Glomerular visceral epithelial cell (primary cell): ENCODE measurements around the gene COX20.
A peak's percentile ranks its signal among the peaks of the same experiment; 100 is the strongest.
"Not testable (repeated sequence)": the region's sequence is repeated elsewhere in the genome, so short reads cannot be mapped to it uniquely, and the experiment has no call there.

ENCODE experiments used
- DNase-seq: peaks from one replicate; pipeline ENCODE4 v3.0.0-alpha.2; 2016; ENCODE audit errors: extremely low spot score

The COX20 gene, protein sequence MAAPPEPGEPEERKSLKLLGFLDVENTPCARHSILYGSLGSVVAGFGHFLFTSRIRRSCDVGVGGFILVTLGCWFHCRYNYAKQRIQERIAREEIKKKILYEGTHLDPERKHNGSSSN

DNA sequence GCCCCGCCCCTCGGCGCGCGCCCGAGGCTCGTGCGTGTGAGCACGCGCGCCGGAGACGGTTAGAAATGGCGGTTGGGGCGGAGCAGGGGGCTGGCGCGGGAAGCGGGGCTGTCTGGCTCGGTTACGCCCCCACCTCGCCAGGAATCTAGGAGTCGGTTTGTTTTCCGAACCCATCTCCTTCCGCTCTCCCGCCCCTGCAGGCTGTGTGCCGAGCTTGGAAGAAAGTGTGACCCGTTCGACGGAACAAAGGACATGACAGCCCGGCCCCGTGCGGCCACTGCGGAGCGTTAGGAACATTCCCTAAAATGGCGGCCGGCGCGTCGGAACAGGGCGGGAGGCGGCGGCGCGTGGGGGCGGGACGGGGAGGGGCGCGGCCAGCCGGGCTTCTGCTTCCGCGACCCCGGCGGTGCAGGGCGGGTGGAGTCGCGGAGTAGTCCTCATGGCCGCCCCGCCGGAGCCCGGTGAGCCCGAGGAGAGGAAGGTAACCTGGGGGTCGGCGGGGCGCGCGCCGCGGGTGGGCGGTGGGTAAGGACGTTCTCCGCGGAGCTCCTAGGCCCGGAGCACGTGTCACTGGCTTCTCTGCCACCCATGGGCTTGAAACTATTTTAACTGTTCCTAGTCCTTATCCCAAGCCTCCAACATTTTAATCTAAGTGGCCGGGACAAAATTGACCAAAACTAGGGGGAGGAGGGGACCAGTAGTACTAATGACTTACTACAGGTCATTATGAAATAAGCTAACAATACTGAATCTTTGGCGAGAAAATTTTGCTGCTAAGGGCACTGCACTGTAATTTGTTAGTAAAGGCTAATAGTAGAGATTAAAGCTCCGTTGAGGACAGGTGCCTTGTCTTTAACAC lies at the start of gene COX20:
Gene COX20, plus strand, starts transcription at position 383 of the 859 bp plus-strand sequence. Its CDS starts 57 bp downstream, at position 440.
- peak; percentile 93 for DNase-seq

- DNase-seq, result no peak
Measured at GRCh38 chr1:244788493-244789275, 46.8 kb upstream of the COX20 start.

GRCh38 chr1:244789276-244789580 lies 46.2 kb upstream of the COX20 start:
- DNase-seq, result no peak

GRCh38 chr1:244789731-244790130 lies 45.7 kb upstream of the COX20 start:
- no peak for DNase-seq

- no peak for DNase-seq
Measured at GRCh38 chr1:244791061-244791460, 44.4 kb upstream of the COX20 start.

DNA sequence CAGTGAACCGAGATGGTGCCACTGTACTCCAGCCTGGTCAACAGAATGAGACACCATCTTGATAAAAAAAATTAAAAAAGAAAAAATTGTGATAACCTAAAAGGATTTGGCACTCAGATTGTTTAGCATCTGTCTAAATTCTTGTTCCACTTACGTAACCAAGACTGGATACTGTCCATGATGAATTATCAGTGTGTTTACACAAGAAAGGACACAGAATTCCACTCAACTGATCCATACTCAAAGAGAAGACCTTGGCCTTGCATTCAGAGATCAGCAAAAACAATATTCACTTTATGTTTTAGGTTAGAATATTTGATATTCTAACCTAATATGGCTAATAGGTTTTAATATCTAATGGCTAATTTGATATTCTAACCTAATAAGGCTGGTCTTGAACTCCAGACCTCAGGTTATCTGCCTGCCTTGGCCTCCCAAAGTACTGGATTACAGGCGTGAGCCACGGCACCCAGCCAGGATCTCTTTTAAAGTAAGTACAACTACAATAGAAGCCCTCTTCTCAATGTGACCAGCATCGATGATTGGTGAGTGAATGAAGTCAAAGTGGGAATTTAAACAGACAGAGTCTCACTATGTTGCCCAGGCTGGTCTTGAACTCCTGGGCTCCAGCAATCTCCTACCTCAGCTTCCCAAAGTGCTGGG lies 43.1 kb upstream of the COX20 start:
- DNase-seq, result no peak

GRCh38 chr1:244794071-244794470 lies 41.4 kb upstream of the COX20 start:
- no peak for DNase-seq

DNA sequence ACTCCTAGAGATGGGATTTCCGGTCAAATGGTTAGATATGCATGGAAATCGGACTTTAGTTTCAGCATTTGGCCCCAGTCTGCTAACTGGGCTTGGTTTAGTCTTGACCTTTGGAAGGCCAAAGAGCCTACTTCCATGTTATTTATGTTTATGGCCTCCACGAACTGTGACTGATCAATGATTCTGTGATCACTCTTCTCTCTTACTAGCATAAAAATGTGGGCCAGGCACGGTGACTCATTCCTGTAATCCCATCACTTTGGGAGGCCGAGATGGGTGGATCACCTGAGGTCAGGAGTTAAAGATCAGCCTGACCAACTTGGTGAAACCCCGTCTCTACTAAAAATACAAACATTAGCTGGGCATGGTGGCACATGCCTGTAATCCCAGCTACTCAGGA lies 40.9 kb upstream of the COX20 start:
- not testable (repeated sequence) for DNase-seq

DNA sequence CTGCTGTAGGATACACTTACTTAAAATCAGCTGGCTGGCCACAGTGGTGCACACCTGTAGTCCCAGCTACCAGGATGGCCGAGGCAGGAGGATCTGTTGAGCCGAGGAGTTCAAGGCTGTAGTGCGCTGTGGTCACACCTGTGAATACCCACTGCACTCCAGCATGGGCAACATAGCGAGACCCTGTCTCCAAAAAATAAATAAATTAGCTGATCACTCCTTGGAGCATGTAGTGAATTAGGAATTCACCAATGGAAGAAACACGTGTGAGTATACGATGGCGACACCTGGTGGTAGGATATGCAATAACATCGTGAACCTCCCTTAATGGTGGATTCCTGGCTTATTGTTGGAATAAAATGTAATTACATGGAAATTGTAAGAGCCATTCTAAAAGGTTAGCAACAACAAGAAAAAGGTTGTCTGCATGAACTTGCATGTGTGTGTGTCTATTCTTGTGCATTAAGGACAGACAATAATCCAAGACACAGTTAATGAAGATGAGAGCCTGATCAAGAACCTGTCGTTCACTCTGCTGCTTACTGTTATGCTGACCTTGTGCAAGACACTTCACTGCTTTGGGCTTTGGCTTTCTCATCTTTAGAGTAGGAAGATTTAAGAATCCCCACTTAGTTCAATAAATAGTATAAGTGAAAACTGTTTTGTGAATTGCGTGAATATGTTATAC lies 38.6 kb upstream of the COX20 start:
- peak; percentile 62 for DNase-seq

GRCh38 chr1:244800821-244801220 lies 34.6 kb upstream of the COX20 start:
- DNase-seq, result no peak

DNA sequence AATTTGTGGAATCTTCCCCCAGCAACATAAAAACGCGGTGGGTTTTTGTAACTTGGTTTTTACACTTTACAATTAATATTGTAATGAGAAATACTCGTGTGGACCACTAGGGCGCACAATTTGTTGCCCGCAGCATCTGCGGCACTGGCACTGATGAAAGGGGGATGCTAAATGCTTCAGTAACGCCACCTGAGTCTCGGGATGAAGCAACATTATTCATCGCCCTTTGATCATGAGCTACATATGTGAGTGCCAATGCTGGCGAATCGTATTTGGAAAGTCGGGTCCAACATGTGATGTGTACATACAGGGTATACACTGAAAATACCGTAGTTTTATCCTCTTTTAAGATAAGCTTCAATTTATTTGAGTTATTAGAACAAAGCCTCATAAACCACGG lies 34.2 kb upstream of the COX20 start:
- DNase-seq, result no peak

DNA sequence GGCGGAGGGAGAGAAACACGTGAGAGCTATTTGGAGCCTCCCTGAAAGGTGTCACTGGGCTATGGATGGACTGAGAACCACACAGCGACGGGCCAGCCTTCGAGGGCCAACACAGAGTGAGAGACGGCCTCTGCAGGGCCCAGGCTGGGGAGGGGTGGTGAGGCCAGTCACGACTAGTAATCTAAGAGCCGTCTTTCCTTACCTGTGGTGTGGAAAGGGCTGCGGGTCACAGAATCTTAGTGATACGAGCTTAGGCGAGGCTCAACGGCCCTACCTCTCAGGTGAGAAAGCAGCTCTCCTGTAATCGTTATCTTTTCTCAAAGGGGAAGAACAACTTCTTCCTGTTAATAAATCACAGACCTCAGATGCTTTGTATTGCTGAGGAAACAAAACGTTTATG lies 33.4 kb upstream of the COX20 start:
- DNase-seq, result no peak

DNA sequence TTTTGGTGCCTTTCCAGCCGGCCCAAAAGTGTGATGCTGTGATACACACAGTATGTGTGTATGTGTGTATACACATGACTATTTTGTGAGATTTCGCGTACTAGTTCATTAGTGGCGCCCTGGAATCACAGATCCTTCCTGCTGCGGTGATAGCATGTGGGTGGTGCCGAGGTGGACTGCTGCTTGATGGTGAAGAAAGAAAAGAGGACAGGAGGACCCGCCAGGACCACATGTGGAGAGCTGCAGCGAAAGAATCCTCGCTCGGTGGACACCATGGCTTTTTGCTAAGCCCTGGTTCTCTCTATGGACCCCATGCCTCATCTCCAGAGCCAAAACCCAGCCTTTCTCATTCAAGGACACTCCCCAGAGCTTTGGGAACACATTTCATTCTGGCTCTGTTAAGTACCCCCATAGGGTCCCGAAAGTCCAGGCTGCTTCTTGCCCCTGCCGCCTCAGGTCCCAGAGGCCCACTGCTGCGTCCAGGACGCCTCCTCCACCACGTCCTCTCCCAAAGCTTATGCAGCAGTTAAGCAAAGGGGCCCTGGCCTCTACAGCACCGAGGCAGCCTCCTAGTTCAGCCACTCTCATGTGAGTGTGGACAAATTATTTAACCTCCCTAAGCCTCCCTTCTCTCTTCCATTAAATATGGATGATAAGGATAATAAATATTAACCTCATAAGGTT lies 32.8 kb upstream of the COX20 start:
- no peak for DNase-seq

DNA sequence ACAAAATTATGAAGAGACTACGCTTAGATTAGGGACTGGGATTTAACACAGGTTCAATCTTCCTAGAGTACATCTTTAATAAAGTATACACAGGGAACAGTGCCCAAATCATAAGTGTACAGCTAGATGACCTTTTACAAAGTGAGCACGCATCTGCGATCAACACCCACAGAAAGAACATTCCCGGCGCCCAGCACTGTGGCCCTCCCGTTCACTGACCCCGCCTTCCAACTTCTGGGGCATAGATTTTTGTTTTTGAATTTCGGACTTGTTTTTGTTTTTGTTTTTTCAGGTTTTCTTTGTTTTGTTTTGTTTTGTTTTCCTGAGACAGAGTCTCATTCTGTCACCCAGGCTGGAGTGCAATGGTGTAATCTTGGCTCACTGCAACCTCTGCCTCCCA lies 30.6 kb upstream of the COX20 start:
- DNase-seq, result no peak

- DNase-seq, result no peak
Measured at GRCh38 chr1:244807138-244807537, 28.3 kb upstream of the COX20 start.

DNA sequence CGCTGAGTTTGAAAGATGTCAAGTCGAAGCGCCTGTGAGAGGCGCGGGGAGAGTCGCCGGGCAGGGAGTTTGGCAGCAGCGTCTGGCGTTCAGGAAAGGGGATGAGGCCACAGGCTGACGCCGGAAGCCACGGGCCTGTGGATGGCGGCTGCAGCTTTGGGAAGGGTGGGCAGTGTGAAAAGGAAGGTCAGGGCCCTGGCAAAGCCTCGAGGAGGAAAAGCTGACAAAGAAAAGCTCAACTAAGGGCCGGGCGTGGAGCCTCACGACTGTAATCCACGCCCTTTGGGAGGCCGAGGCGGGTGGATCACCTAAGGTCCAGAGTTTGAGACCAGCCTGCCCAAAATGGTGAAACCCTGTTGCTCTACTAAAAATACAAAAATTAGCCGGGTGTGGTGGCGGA lies 25.2 kb upstream of the COX20 start:
- no peak for DNase-seq

GRCh38 chr1:244813327-244813726 lies 22.1 kb upstream of the COX20 start:
- no peak for DNase-seq

DNA sequence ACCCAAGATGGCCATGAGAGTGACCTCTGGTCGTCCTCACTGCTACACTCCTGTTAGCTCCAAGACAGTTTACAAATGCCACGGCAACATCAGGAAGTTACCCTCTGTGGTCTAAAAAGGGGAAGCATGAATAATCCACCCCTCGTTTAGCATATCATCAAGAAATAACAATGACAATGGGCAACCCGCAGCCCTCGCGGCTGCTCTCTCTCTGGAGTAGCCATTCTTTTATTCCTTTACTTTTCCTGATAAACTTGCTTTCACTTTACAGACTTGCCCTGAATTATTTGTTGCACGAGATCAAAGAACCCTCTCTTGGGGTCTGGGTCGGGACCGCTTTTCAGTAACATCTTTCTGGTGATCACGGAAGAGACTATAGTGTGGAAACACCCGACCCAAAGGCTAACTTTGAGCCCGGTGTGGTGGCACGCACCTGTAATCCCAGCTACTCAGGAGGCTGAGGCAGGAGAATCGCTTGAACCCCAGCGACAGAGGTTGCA lies 19.8 kb upstream of the COX20 start:
- no peak for DNase-seq

DNA sequence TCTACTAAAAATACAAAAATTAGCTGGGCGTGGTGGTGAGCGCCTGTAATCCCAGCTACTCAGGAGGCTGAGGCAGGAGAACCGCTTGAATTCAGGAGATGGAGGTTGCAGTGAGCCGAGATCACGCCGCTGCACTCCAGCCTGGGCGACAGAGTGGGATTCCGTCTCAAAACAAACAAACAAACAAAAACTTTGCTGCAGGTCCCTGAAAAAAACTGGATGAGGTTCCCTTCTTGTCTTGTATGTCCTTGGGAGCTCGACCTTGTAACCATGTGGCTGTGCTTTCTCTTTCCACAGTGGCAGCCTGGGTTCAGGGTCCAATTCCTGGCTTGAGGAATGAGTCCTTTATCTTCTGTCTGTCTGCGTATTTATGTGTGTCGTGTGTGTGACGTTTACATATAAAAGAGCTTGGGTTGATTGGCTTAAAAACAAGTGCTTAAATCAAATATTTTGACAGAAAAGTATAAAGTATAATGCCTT lies 18.0 kb upstream of the COX20 start:
- DNase-seq, result no peak

- no peak for DNase-seq
Measured at GRCh38 chr1:244820131-244820530, 15.3 kb upstream of the COX20 start.

DNA sequence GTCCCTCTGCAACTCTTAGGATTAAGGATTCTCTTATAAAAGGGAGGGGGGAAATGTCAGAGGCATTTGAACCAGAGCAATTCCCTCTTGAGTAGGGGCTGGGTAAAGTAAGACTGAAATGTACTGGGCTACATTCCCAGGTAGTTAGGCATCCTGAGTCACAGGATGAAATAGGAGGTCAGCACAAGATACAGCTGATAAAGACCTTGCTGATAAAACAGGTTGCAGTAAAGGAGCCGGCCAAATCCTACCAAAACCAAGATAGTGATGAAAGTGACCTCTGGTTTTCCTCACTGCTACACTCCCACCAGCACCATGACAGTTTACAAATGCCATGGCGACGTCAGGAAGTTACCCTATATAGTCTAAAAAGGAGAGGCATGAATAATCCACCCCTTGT lies 14.3 kb upstream of the COX20 start:
- no peak for DNase-seq
